HepG2 (cell line): Measurements from ENCODE around the gene DMTF1. TPM values are rescaled to one million over a fixed set of nuclear protein-coding genes. Genes with fewer than 3 reads are reported as not detected.

Experiments
- ATM ChIP-seq: fragments of 450-650 bp; IDR thresholded peaks from 2 replicates; pipeline ENCODE4 v1.7.1; 2017; ENCODE audit warnings: mild to moderate bottlenecking, borderline replicate concordance
- EP300 ChIP-seq, 3 experiments: sonication (generic) in 1 of 3; formaldehyde crosslinking in 1 of 3; IDR thresholded peaks; 2 replicates each; pipeline versions ENCODE4 v1.5.1 to v1.6.1; 2011 to 2020; ENCODE audit warnings: low read depth in 2 of 3, low read length in 2 of 3, borderline replicate concordance in 1 of 3, improper control_type of control experiment in 1 of 3, mild to moderate bottlenecking in 1 of 3, missing genetic modification reagents in 1 of 3, moderate library complexity in 1 of 3
- FOXP1 ChIP-seq, 2 experiments: fragments of 450-650 bp in 1 of 2; IDR thresholded peaks; 2 replicates each; pipeline ENCODE4 v1.6.1; 2017 to 2018; ENCODE audit warnings: antibody characterized with exemption in 1 of 2
- ZNF484 ChIP-seq: sonication (generic); formaldehyde crosslinking; IDR thresholded peaks from 2 replicates; pipeline ENCODE4 v1.5.1; 2020; ENCODE audit warnings: mild to moderate bottlenecking, low read depth, missing genetic modification reagents, borderline replicate concordance
- ZNF660 ChIP-seq: sonication (generic); formaldehyde crosslinking; IDR thresholded peaks from 2 replicates; pipeline ENCODE4 v1.5.1; 2020; ENCODE audit warnings: mild to moderate bottlenecking, low read depth, missing genetic modification reagents, borderline replicate concordance
- ZNF709 ChIP-seq: sonication (generic); formaldehyde crosslinking; IDR thresholded peaks from 2 replicates; pipeline ENCODE4 v1.5.0; 2020; ENCODE audit warnings: mild to moderate bottlenecking, missing genetic modification reagents
- polyA plus RNA-seq, 8 experiments: library from polyadenylated mRNA; depleted of rRNA in 3 of 8; stranded (reverse) in 7 of 8; unstranded in 1 of 8; fragments of >200 nt; fragmentation: Illumina TruSeq in 4 of 8; extraction: Trizol in 4 of 8; gene quantifications; 2 replicates each; pipeline versions ENCODE4 v1.2.1 to v1.2.3, GENCODE V29; 2011 to 2016; ENCODE audit warnings: low read depth in 4 of 8, missing spikeins in 1 of 8, mixed read lengths in 1 of 8; ENCODE audit not compliant: insufficient read depth in 1 of 8
- total RNA-seq, 5 experiments: library from RNA; depleted of rRNA; stranded (reverse); fragments of >200 nt; fragmentation: Illumina TruSeq; extraction: Trizol; gene quantifications; 2 replicates each; pipeline ENCODE4 v1.2.3, GENCODE V29; 2016; ENCODE audit warnings: low read depth in 1 of 5
- TF ChIP-seq, protein P1 (sequence below): sonication (generic); formaldehyde crosslinking; IDR thresholded peaks from 2 replicates; pipeline ENCODE4 v1.4.0; 2020; ENCODE audit warnings: mild to moderate bottlenecking, missing genetic modification reagents
- TF ChIP-seq, protein P2 (sequence below): sonication (generic); formaldehyde crosslinking; IDR thresholded peaks from 2 replicates; pipeline ENCODE4 v1.4.0; 2020; ENCODE audit warnings: missing genetic modification reagents
- TF ChIP-seq, protein P3 (sequence below): sonication (generic); formaldehyde crosslinking; IDR thresholded peaks from 2 replicates; pipeline ENCODE4 v1.5.1; 2020; ENCODE audit warnings: missing genetic modification reagents, mild to moderate bottlenecking, borderline replicate concordance
- TF ChIP-seq, protein P4 (sequence below): sonication (generic); formaldehyde crosslinking; conservative IDR thresholded peaks from 2 replicates; pipeline ENCODE4 v1.8.0; 2022; ENCODE audit warnings: mild to moderate bottlenecking, moderate library complexity, missing genetic modification reagents
- TF ChIP-seq, protein P5 (sequence below): sonication (generic); formaldehyde crosslinking; IDR thresholded peaks from 2 replicates; pipeline ENCODE4 v1.5.0; 2020; ENCODE audit warnings: missing genetic modification reagents

Gene DMTF1
- total and polyA plus RNA-seq, 2 of the 13 experiments (the other 11 are each of a cell fraction or from before 2014, with no cell fraction given) = 45.8 to 132 TPM

DNA sequence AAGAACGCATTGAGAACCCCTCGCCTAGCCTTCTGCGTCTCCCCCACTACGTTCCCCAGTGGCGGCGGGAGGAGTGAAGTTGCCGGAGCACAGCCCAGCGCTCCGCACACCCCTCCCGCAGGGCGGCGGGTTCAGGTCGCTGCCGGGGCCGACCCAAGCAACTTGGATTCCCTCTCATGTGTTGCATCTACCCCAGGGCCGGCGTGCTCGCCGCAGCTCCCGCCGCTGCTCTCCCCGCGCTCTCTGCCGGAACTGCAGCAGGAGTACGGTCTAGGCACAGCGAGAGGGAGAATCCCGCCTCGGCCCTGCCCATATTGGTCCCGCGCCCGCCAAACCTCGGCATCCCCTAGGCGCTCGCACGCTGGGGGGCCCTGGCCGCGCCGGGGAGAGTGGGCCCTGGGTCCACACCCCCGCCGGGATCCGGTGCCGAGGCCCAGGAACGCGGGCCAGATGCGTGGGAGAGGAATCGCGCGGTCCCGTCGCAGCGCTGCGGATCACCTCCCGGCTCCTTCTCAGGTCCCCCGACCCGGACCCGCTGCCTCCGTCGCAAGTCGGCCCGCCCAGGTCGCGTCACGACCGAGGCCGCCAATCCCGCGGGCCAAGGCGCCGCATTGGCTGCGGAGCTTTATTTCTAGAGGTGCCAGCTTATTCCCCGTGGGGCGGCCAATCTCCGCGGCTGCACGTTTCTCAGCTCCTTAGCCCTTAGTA, 67.9 kb downstream of the DMTF1 start (continued):
- TF ChIP-seq, protein P1, sequence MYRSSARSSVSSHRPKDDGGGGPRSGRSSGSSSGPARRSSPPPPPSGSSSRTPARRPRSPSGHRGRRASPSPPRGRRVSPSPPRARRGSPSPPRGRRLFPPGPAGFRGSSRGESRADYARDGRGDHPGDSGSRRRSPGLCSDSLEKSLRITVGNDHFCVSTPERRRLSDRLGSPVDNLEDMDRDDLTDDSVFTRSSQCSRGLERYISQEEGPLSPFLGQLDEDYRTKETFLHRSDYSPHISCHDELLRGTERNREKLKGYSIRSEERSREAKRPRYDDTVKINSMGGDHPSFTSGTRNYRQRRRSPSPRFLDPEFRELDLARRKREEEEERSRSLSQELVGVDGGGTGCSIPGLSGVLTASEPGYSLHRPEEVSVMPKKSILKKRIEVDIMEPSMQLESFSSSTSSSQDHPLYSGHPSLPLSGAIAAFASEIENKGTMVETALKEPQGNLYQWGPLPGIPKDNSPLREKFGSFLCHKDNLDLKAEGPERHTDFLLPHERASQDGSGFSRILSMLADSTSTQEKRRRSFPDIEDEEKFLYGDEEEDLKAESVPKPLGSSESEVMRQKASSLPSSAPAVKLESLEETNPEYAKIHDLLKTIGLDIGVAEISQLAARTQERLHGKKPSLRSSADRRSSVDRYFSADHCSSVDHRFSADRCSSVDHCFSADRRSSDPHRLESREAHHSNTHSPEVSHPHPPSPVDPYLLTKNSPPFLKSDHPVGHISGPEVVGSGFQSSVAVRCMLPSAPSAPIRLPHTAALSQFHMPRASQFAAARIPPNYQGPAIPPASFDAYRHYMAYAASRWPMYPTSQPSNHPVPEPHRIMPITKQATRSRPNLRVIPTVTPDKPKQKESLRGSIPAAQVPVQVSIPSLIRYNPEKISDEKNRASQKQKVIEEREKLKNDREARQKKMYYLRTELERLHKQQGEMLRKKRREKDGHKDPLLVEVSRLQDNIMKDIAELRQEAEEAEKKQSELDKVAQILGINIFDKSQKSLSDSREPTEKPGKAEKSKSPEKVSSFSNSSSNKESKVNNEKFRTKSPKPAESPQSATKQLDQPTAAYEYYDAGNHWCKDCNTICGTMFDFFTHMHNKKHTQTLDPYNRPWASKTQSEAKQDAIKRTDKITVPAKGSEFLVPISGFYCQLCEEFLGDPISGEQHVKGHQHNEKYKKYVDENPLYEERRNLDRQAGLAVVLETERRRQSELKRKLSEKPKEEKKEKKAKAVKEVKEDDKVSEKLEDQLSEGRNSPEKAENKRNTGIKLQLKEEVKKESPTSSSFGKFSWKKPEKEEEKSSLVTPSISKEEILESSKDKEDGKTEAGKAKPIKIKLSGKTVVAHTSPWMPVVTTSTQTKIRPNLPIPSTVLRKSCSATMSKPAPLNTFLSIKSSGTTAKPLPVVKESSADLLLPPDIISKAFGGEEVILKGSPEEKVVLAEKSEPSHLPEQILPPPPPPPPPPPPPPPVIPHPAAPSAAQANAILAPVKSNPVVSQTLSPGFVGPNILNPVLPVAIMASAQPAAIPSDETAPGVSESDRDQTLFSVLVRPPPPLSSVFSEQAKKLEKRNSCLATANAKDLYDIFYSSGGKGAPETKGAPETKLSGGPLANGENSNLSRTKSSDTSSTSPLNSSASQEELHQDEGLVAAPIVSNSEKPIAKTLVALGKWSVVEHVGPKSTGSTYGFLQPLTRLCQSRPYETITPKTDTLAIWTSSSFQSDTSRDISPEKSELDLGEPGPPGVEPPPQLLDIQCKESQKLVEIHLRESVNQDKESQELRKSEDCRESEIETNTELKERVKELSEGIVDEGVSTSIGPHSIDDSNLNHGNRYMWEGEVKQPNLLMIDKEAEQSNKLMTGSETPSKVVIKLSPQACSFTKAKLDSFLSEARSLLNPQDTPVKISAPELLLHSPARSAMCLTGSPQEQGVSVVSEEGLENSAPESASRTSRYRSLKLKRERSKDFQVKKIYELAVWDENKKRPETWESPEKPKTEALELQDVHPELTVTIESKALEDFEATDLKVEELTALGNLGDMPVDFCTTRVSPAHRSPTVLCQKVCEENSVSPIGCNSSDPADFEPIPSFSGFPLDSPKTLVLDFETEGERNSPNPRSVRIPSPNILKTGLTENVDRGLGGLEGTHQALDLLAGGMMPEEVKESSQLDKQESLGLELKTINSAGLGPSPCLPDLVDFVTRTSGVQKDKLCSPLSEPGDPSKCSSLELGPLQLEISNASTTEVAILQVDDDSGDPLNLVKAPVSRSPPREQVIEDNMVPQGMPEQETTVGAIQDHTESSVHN (CRISPR knock-in tag) = no peak
- TF ChIP-seq, protein P2, sequence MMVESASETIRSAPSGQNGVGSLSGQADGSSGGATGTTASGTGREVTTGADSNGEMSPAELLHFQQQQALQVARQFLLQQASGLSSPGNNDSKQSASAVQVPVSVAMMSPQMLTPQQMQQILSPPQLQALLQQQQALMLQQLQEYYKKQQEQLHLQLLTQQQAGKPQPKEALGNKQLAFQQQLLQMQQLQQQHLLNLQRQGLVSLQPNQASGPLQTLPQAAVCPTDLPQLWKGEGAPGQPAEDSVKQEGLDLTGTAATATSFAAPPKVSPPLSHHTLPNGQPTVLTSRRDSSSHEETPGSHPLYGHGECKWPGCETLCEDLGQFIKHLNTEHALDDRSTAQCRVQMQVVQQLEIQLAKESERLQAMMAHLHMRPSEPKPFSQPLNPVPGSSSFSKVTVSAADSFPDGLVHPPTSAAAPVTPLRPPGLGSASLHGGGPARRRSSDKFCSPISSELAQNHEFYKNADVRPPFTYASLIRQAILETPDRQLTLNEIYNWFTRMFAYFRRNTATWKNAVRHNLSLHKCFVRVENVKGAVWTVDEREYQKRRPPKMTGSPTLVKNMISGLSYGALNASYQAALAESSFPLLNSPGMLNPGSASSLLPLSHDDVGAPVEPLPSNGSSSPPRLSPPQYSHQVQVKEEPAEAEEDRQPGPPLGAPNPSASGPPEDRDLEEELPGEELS (CRISPR knock-in tag) = no peak
- TF ChIP-seq ATM (no peak), EP300 (IDR thresholded peaks at IDR 0.05; ENCODE audit: low read depth in 2 of 2, low read length in 2 of 2) (no peak), EP300 (CRISPR knock-in tag; IDR thresholded peaks at IDR 0.05; ENCODE audit: borderline replicate concordance) (no peak), ZNF660 (no peak), ZNF709 (CRISPR knock-in tag) (peak; percentile 90; the same call in 1 of the 2 replicates), FOXP1 (IDR thresholded peaks at IDR 0.05) (no peak), FOXP1 (CRISPR knock-in tag; IDR thresholded peaks at IDR 0.05) (no peak), ZNF484 (CRISPR knock-in tag) (no peak)
- TF ChIP-seq, protein P3, sequence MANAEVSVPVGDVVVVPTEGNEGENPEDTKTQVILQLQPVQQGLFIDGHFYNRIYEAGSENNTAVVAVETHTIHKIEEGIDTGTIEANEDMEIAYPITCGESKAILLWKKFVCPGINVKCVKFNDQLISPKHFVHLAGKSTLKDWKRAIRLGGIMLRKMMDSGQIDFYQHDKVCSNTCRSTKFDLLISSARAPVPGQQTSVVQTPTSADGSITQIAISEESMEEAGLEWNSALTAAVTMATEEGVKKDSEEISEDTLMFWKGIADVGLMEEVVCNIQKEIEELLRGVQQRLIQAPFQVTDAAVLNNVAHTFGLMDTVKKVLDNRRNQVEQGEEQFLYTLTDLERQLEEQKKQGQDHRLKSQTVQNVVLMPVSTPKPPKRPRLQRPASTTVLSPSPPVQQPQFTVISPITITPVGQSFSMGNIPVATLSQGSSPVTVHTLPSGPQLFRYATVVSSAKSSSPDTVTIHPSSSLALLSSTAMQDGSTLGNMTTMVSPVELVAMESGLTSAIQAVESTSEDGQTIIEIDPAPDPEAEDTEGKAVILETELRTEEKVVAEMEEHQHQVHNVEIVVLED = no peak
- TF ChIP-seq, protein P4, sequence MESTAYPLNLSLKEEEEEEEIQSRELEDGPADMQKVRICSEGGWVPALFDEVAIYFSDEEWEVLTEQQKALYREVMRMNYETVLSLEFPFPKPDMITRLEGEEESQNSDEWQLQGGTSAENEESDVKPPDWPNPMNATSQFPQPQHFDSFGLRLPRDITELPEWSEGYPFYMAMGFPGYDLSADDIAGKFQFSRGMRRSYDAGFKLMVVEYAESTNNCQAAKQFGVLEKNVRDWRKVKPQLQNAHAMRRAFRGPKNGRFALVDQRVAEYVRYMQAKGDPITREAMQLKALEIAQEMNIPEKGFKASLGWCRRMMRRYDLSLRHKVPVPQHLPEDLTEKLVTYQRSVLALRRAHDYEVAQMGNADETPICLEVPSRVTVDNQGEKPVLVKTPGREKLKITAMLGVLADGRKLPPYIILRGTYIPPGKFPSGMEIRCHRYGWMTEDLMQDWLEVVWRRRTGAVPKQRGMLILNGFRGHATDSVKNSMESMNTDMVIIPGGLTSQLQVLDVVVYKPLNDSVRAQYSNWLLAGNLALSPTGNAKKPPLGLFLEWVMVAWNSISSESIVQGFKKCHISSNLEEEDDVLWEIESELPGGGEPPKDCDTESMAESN = peak; percentile 22; the same call in 1 of the 2 replicates
- TF ChIP-seq, protein P5, sequence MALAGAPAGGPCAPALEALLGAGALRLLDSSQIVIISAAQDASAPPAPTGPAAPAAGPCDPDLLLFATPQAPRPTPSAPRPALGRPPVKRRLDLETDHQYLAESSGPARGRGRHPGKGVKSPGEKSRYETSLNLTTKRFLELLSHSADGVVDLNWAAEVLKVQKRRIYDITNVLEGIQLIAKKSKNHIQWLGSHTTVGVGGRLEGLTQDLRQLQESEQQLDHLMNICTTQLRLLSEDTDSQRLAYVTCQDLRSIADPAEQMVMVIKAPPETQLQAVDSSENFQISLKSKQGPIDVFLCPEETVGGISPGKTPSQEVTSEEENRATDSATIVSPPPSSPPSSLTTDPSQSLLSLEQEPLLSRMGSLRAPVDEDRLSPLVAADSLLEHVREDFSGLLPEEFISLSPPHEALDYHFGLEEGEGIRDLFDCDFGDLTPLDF (CRISPR knock-in tag) = no peak
